Karpas-422 (cell line): ENCODE results near the gene CRP. TPM values are rescaled to one million over a fixed set of nuclear protein-coding genes. Genes with fewer than 3 reads are reported as not detected.

Experiments used
- DNase-seq: peaks from one replicate; pipeline ENCODE4 v3.0.0-alpha.2; 2015
- H2AFZ ChIP-seq: fragments of 200-600 bp; sonication (generic); 2 replicates; pipeline ENCODE4 v1.6.1; 2014; ENCODE audit warnings: antibody characterized with exemption, low read length, mixed read lengths
- H3K27ac ChIP-seq: fragments of 200-600 bp; sonication (generic); 2 replicates; pipeline ENCODE4 v1.5.1; 2014; ENCODE audit warnings: mild to moderate bottlenecking, low read length, moderate library complexity
- H3K27me3 ChIP-seq: fragments of 200-600 bp; sonication (generic); 2 replicates; pipeline ENCODE4 v1.6.1; 2014; ENCODE audit warnings: low read length, mixed read lengths
- H3K36me3 ChIP-seq: fragments of 200-600 bp; sonication (generic); 2 replicates; pipeline ENCODE4 v1.6.1; 2014; ENCODE audit warnings: low read length, mixed read lengths; ENCODE audit not compliant: insufficient read depth
- H3K4me1 ChIP-seq: fragments of 200-600 bp; sonication (generic); 2 replicates; pipeline ENCODE4 v1.6.1; 2014; ENCODE audit warnings: mild to moderate bottlenecking, low read length, mixed read lengths
- H3K4me2 ChIP-seq: fragments of 200-600 bp; sonication (generic); 2 replicates; pipeline ENCODE4 v1.6.1; 2014; ENCODE audit warnings: low read length, low read depth, mild to moderate bottlenecking; ENCODE audit not compliant: poor library complexity, severe bottlenecking
- H3K4me3 ChIP-seq: fragments of 200-600 bp; sonication (generic); 2 replicates; pipeline ENCODE4 v1.5.1; 2014; ENCODE audit warnings: mild to moderate bottlenecking, antibody characterized with exemption, low read length, mixed read lengths
- H3K79me2 ChIP-seq: fragments of 200-600 bp; sonication (generic); 2 replicates; pipeline ENCODE4 v1.6.1; 2014; ENCODE audit warnings: mild to moderate bottlenecking, low read length, mixed read lengths
- H3K9ac ChIP-seq: fragments of 200-600 bp; sonication (generic); 2 replicates; pipeline ENCODE4 v1.6.0; 2014; ENCODE audit warnings: low read length
- H3K9me2 ChIP-seq: fragments of 200-600 bp; sonication (generic), shearing (Covaris generic); replicated peaks from 2 replicates; pipeline ENCODE4 v1.6.0; 2014; ENCODE audit warnings: mild to moderate bottlenecking, low read length, moderate library complexity; ENCODE audit not compliant: insufficient read depth
- H3K9me3 ChIP-seq: fragments of 300-700, 200-600 bp; sonication (generic); 2 replicates; pipeline ENCODE4 v1.6.1; 2014; ENCODE audit warnings: low read length, mixed read lengths
- H4K20me1 ChIP-seq: fragments of 200-600 bp; sonication (generic); 2 replicates; pipeline ENCODE4 v1.6.1; 2014; ENCODE audit warnings: mild to moderate bottlenecking, antibody characterized with exemption, low read length, low read depth; ENCODE audit not compliant: insufficient read depth
- total RNA-seq: library from RNA; depleted of rRNA; stranded (reverse); fragments of >200 nt; shearing (Covaris generic); gene quantifications from 2 replicates; pipeline ENCODE4 v1.2.3, GENCODE V29; 2014; ENCODE audit warnings: low replicate concordance; rRNA removed

The CRP gene
- total RNA-seq, 1 experiment from 2014 or later = not detected

DNA sequence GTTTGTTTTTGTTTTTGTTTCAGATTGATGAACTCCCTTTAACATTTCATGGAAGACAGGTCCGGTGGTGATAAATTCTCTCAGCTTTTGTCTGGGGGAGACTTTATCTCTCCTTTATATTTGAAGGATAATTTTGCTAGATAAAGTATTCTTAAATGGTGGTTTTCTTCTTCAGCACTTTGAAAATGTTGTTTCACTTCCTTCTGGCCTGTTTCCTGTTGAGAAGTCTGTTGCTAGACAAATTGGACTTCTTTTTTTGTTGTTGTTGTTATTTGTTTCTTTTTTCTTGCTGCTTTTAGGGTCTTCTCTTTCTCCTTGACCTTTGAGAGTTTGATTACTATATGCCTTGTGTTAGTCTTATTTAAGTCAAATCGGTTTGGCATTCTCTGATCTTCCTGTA is 50.8 kb downstream of the CRP start:
- Histone ChIP-seq H2AFZ (no peak overlapping the region), H3K4me1 (no peaks in the 10 kb centered on the region), H3K27me3 (no peaks in the 10 kb centered on the region), H4K20me1 (no peaks in the 10 kb centered on the region), H3K79me2 (no peaks in the 10 kb centered on the region), H3K4me3 (no peak overlapping the region), H3K9ac (no peak overlapping the region), H3K36me3 (no peaks in the 10 kb centered on the region), H3K9me2 (no peaks in the 10 kb centered on the region), H3K4me2 (no peak overlapping the region), H3K9me3 (no peaks in the 10 kb centered on the region), H3K27ac (no peak overlapping the region)
- no peak for DNase-seq

Other genes with a start within 250 kb of the CRP start
- gene OR10J5, start 178.6 kb downstream of the CRP start, total RNA-seq = not detected in 2 replicates
- gene APCS, start 126.8 kb downstream of the CRP start, total RNA-seq = not detected in 2 replicates
- gene DUSP23, start 66.4 kb upstream of the CRP start, total RNA-seq = not detected in 2 replicates
- not detected in 2 replicates for gene FCRL6, start 87.8 kb upstream of the CRP start, total RNA-seq
- not detected in 2 replicates for gene SLAMF8, start 112.3 kb upstream of the CRP start, total RNA-seq
- gene VSIG8, start 148.1 kb upstream of the CRP start, total RNA-seq = not detected in 2 replicates
- gene CFAP45, start 185.6 kb upstream of the CRP start, total RNA-seq = 1.2 TPM in 1 of 2 replicates, not detected in the other
- 141 and 188 TPM in 2 replicates for gene TAGLN2, start 210.9 kb upstream of the CRP start, total RNA-seq
- not detected in 2 replicates for gene IGSF9, start 231.0 kb upstream of the CRP start, total RNA-seq
- gene SLAMF9, start 239.6 kb upstream of the CRP start, total RNA-seq = not detected in 2 replicates